Adrenal gland (tissue), 5 donors: ENCODE measurements around the gene CHMP5.

Experiments used
- POLR2A ChIP-seq, 2 donors: fragments of 450-650 bp; IDR thresholded peaks; one replicate each; pipeline ENCODE4 v1.6.1; 2017; ENCODE audit warnings: antibody characterized with exemption in 2 of 2, mild to moderate bottlenecking in 2 of 2, moderate library complexity in 1 of 2
- TF ChIP-seq, protein P1 (sequence below), 6 experiments: fragments of 450-650 bp in 4 of 6; fragments of 200-600 bp in 2 of 6; sonication (generic) in 1 of 6; IDR thresholded peaks; 1 replicate in 5 of 6; 2 replicates in 1 of 6; pipeline versions ENCODE4 v1.5.1 to v1.8.0; 2016 to 2021; ENCODE audit warnings: antibody characterized with exemption in 6 of 6, mild to moderate bottlenecking in 2 of 6, moderate library complexity in 1 of 6
- donor health status: DM: no; HTN: no; CAD: no.

- TF ChIP-seq POLR2A (IDR thresholded peaks at IDR 0.05), result no peak
- TF ChIP-seq, protein P1, sequence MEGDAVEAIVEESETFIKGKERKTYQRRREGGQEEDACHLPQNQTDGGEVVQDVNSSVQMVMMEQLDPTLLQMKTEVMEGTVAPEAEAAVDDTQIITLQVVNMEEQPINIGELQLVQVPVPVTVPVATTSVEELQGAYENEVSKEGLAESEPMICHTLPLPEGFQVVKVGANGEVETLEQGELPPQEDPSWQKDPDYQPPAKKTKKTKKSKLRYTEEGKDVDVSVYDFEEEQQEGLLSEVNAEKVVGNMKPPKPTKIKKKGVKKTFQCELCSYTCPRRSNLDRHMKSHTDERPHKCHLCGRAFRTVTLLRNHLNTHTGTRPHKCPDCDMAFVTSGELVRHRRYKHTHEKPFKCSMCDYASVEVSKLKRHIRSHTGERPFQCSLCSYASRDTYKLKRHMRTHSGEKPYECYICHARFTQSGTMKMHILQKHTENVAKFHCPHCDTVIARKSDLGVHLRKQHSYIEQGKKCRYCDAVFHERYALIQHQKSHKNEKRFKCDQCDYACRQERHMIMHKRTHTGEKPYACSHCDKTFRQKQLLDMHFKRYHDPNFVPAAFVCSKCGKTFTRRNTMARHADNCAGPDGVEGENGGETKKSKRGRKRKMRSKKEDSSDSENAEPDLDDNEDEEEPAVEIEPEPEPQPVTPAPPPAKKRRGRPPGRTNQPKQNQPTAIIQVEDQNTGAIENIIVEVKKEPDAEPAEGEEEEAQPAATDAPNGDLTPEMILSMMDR (IDR thresholded peaks at IDR 0.05), result no peak
Measured at GRCh38 chr9:33304362-33304761, 39.5 kb downstream of the CHMP5 start.
